ENCODE results near the gene TXNDC17.
"Not testable (repeated sequence)": the region's sequence is repeated elsewhere in the genome, so short reads cannot be mapped to it uniquely, and the experiment has no call there.

TXNDC17 gene

GRCh38 chr17:6686026-6686425 lies 45.2 kb downstream of the TXNDC17 start:
- no peak for DNase-seq

- no peak for DNase-seq
Measured at GRCh38 chr17:6688944-6689343, 48.1 kb downstream of the TXNDC17 start.

- DNase-seq = no peak
Measured at GRCh38 chr17:6690641-6691040, 49.8 kb downstream of the TXNDC17 start.

GRCh38 chr17:6691546-6691945 lies 50.7 kb downstream of the TXNDC17 start:
- no peak for DNase-seq

GRCh38 chr17:6691958-6692357 lies 51.1 kb downstream of the TXNDC17 start:
- not testable (repeated sequence) for DNase-seq
